ENCODE results near the gene GJB6. TPM values are rescaled to one million over a fixed set of nuclear protein-coding genes. Genes with fewer than 3 reads are reported as not detected.

The GJB6 gene
- total RNA-seq, 1 experiment from 2014 or later: not detected

DNA sequence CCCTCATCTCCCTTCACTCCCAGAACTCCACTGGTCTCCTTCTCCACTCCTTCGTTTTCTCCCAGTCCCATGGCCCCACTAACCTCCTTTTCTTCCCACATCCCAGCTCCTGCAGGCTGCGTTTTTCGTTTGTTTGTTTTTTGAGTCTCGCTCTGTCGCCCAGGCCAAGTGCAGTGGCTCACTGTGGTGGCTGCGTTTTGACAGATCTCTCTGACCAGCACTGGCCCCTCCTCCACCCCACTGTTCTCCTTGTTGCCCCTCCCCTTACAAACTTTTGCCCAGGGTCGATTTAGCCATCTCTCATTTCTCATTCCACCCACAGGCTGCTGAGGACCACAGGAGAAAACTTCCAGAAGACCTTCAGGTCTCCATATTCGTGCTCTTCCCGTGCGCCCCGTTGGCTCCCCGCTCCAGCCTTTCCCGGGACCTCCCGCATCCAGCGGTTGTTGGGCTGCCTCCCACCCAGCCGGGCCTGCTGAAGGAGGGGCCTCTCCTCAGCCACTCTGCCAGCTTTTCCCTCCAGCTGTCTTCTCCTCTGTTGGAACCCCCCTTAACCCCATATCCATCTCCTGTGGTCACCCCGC lies 40.6 kb upstream of the GJB6 start (continued):
- TF ChIP-seq ARID4B (CRISPR knock-in tag; IDR thresholded peaks at IDR 0.05; ENCODE audit: borderline replicate concordance): no peak
- TF ChIP-seq ZNF416 (CRISPR knock-in tag; IDR thresholded peaks at IDR 0.05): no peak
- no peak for TF ChIP-seq GTF2I (CRISPR knock-in tag; conservative IDR thresholded peaks at IDR 0.05)
- no peak for TF ChIP-seq ERG (CRISPR knock-in tag; IDR thresholded peaks at IDR 0.05)
- TF ChIP-seq CREM (CRISPR knock-in tag; IDR thresholded peaks at IDR 0.05): no peak
- TF ChIP-seq CREB1 (CRISPR knock-in tag; IDR thresholded peaks at IDR 0.05): no peak
- TF ChIP-seq, protein P1, sequence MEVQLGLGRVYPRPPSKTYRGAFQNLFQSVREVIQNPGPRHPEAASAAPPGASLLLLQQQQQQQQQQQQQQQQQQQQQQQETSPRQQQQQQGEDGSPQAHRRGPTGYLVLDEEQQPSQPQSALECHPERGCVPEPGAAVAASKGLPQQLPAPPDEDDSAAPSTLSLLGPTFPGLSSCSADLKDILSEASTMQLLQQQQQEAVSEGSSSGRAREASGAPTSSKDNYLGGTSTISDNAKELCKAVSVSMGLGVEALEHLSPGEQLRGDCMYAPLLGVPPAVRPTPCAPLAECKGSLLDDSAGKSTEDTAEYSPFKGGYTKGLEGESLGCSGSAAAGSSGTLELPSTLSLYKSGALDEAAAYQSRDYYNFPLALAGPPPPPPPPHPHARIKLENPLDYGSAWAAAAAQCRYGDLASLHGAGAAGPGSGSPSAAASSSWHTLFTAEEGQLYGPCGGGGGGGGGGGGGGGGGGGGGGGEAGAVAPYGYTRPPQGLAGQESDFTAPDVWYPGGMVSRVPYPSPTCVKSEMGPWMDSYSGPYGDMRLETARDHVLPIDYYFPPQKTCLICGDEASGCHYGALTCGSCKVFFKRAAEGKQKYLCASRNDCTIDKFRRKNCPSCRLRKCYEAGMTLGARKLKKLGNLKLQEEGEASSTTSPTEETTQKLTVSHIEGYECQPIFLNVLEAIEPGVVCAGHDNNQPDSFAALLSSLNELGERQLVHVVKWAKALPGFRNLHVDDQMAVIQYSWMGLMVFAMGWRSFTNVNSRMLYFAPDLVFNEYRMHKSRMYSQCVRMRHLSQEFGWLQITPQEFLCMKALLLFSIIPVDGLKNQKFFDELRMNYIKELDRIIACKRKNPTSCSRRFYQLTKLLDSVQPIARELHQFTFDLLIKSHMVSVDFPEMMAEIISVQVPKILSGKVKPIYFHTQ (CRISPR knock-in tag; IDR thresholded peaks at IDR 0.05): no peak
- TF ChIP-seq FOXJ3 (CRISPR knock-in tag; IDR thresholded peaks at IDR 0.05; ENCODE audit: borderline replicate concordance): no peak
- no peak for TF ChIP-seq JUN (CRISPR knock-in tag; IDR thresholded peaks at IDR 0.05)
- no peak for TF ChIP-seq NFE2L1 (CRISPR knock-in tag; IDR thresholded peaks at IDR 0.05)
- TF ChIP-seq ZMAT4 (CRISPR knock-in tag; IDR thresholded peaks at IDR 0.05): no peak
- no peak for TF ChIP-seq ZNF532 (CRISPR knock-in tag; IDR thresholded peaks at IDR 0.05; ENCODE audit: borderline replicate concordance)

GRCh38 chr13:20272104-20272503 lies 40.0 kb upstream of the GJB6 start:
- DNase-seq (ENCODE audit: low spot score) (no peak), ATAC-seq (no peak)
- Mint-ChIP-seq H3K9me3 (peaks cover 4% of the 10 kb centered on the region; the same call in 1 of the 2 replicates), H3K4me3 (no peak overlapping the region), H3K27ac (no peak overlapping the region), H3K36me3 (no peaks in the 10 kb centered on the region), H3K27me3 (ENCODE audit: low read depth) (no peaks in the 10 kb centered on the region), H3K4me1 (0 out of 2 replicates have a peak, but pooled peaks cover 3% of the 10 kb centered on the region)
- POLR2A ChIA-PET: no interaction called here
- CTCF ChIA-PET: interaction anchor here (1.5 kb wide), 1 partner anchor 75 kb away, joined by 3 read pairs; no protein-coding TSS in a partner anchor
- TF ChIP-seq NFE2L1 (CRISPR knock-in tag; IDR thresholded peaks at IDR 0.05): no peak
- no peak for TF ChIP-seq CTCF (IDR thresholded peaks at IDR 0.05)
- no peak for TF ChIP-seq CREM (CRISPR knock-in tag; IDR thresholded peaks at IDR 0.05)
- TF ChIP-seq, protein P2, sequence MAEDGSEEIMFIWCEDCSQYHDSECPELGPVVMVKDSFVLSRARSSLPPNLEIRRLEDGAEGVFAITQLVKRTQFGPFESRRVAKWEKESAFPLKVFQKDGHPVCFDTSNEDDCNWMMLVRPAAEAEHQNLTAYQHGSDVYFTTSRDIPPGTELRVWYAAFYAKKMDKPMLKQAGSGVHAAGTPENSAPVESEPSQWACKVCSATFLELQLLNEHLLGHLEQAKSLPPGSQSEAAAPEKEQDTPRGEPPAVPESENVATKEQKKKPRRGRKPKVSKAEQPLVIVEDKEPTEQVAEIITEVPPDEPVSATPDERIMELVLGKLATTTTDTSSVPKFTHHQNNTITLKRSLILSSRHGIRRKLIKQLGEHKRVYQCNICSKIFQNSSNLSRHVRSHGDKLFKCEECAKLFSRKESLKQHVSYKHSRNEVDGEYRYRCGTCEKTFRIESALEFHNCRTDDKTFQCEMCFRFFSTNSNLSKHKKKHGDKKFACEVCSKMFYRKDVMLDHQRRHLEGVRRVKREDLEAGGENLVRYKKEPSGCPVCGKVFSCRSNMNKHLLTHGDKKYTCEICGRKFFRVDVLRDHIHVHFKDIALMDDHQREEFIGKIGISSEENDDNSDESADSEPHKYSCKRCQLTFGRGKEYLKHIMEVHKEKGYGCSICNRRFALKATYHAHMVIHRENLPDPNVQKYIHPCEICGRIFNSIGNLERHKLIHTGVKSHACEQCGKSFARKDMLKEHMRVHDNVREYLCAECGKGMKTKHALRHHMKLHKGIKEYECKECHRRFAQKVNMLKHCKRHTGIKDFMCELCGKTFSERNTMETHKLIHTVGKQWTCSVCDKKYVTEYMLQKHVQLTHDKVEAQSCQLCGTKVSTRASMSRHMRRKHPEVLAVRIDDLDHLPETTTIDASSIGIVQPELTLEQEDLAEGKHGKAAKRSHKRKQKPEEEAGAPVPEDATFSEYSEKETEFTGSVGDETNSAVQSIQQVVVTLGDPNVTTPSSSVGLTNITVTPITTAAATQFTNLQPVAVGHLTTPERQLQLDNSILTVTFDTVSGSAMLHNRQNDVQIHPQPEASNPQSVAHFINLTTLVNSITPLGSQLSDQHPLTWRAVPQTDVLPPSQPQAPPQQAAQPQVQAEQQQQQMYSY (CRISPR knock-in tag; IDR thresholded peaks at IDR 0.05): no peak
- no peak for TF ChIP-seq SOX15 (CRISPR knock-in tag; IDR thresholded peaks at IDR 0.05)
- no peak for TF ChIP-seq FOXJ3 (CRISPR knock-in tag; IDR thresholded peaks at IDR 0.05; ENCODE audit: borderline replicate concordance)

All from WTC11 (cell line).